Panc1 (cell line): ENCODE measurements around the gene KIF26B. TPM values are rescaled to one million over a fixed set of nuclear protein-coding genes. Genes with fewer than 3 reads are reported as not detected.

ENCODE experiments used
- ATAC-seq: fragments of 200-7000 bp; cut with Tn5 transposase; 2 replicates; pipeline ENCODE4 v1.9.1; 2020; ENCODE audit warnings: mild to moderate bottlenecking, moderate library complexity
- BruUV-seq: library from RNA; stranded (reverse); fragments of 400-500 nt; replicated peaks from 2 replicates; lab custom pipeline; 2021; lab: Mats Ljungman, UMichigan
- CTCF ChIA-PET: fragments of 300-600 bp; sonication (Branson Sonifier 250); formaldehyde crosslinking; loops from one replicate; lab custom pipeline; 2022; ENCODE audit warnings: antibody characterized with exemption; lab: Charles Lee
- POLR2A ChIA-PET: fragments of 300-600 bp; sonication (Branson Sonifier 250); formaldehyde crosslinking; loops from one replicate; lab custom pipeline; 2022; ENCODE audit warnings: antibody characterized with exemption; lab: Charles Lee
- DNase-seq: peaks from one replicate; pipeline ENCODE4 v3.0.0-alpha.2; 2010; ENCODE audit warnings: low read depth, low spot score
- H3K27ac ChIP-seq: 2 replicates; pipeline ENCODE4 v1.5.1; 2011; ENCODE audit warnings: mild to moderate bottlenecking, low read length, inconsistent platforms
- H3K27me3 ChIP-seq: fragments of 200-500 bp; sonication (Bioruptor generic); 2 replicates; pipeline ENCODE4 v1.6.0; 2014; ENCODE audit warnings: low read length, inconsistent platforms; ENCODE audit not compliant: control insufficient read depth, insufficient read depth
- H3K36me3 ChIP-seq: fragments of 200-500 bp; sonication (Bioruptor generic); 2 replicates; pipeline ENCODE4 v1.5.1; 2014; ENCODE audit warnings: inconsistent platforms, mild to moderate bottlenecking, low read length, moderate library complexity; ENCODE audit not compliant: control insufficient read depth, insufficient read depth
- H3K4me1 ChIP-seq: 2 replicates; pipeline ENCODE4 v1.5.1; 2011; ENCODE audit warnings: inconsistent platforms, mild to moderate bottlenecking, low read length, moderate library complexity; ENCODE audit not compliant: control insufficient read depth, insufficient read depth
- H3K4me3 ChIP-seq, 2 experiments: 2 replicates each; pipeline ENCODE4 v1.5.1; 2011 to 2012; ENCODE audit warnings: low read depth in 2 of 2, low read length in 2 of 2, mild to moderate bottlenecking in 2 of 2, inconsistent platforms in 1 of 2, moderate library complexity in 1 of 2
- H3K9me3 ChIP-seq: fragments of 200-500 bp; sonication (Bioruptor generic); 2 replicates; pipeline ENCODE4 v1.5.1; 2014; ENCODE audit warnings: low read depth, mild to moderate bottlenecking, inconsistent platforms, low read length, moderate library complexity; ENCODE audit not compliant: control insufficient read depth, insufficient read depth
- POLR2AphosphoS5 ChIP-seq: IDR thresholded peaks from 2 replicates; pipeline ENCODE4 v1.6.1; 2012; ENCODE audit warnings: mild to moderate bottlenecking, low read depth, low read length, moderate library complexity
- SIN3A ChIP-seq: IDR thresholded peaks from 2 replicates; pipeline ENCODE4 v1.6.1; 2012; ENCODE audit warnings: low read depth, mild to moderate bottlenecking, low read length, moderate library complexity, borderline replicate concordance; ENCODE audit not compliant: insufficient read depth
- TCF7L2 ChIP-seq: IDR thresholded peaks from 2 replicates; pipeline ENCODE4 v1.6.1; 2011; ENCODE audit warnings: mild to moderate bottlenecking, low read depth, low read length, inconsistent platforms
- in situ Hi-C: cut with HindIII; loops from 2 replicates; pipeline ENCODE4 v1.10.0; 2016; ENCODE audit warnings: low sequenced_read_pairs, low pct_unique_long_range_greater_than_20kb
- intact Hi-C: fragments of 100-400 bp; cut with micrococcal nuclease; formaldehyde crosslinking; loops from one replicate; pipeline ENCODE4 v1.10.0; 2022; ENCODE audit not compliant: unreplicated experiment
- total RNA-seq: library from RNA; stranded (reverse); gene quantifications from one replicate; pipeline ENCODE4 v1.2.1, GENCODE V29; 2021; ENCODE audit not compliant: unreplicated experiment
- TF ChIP-seq, protein P1 (sequence below), 2 experiments: IDR thresholded peaks; 2 replicates each; pipeline ENCODE4 v1.6.1; 2011 to 2012; ENCODE audit warnings: low read depth in 2 of 2, control low read depth in 1 of 2, low read length in 1 of 2, mild to moderate bottlenecking in 1 of 2, moderate library complexity in 1 of 2; ENCODE audit not compliant: insufficient read depth in 1 of 2
- TF ChIP-seq, protein P2 (sequence below): fragments of 450-650 bp; IDR thresholded peaks from 2 replicates; pipeline ENCODE4 v1.5.1; 2017; ENCODE audit warnings: mild to moderate bottlenecking

Gene KIF26B
- total RNA-seq, 1 experiment from 2014 or later, result 0.33 TPM

DNA sequence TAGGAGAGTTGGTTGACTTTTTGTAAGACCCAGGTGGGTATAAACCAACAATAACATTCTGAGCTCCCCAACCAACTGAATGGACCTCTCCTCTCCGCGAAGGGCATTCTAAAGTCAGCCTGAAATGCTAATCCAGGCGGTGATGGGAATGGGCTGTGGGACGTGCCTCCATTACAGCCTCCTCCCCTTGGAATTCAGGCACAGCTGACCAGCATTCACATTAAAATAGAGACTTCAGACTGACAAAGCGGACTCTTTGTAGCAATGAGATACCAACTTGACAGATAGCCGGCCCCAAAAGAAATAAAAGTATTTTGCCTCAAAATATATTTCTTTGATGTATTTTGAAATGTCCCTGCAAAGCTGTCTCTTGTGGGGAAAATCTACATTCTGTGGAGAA lies 101.7 kb downstream of the KIF26B start:
- H3K36me3 ChIP-seq, result no peaks in the 10 kb centered on the region
- H3K27ac ChIP-seq, result no peak overlapping the region
- H3K9me3 ChIP-seq, result no peaks in the 10 kb centered on the region; the same call in 1 of the 2 replicates
- in situ Hi-C loops (no loop called here), intact Hi-C loops (no loop called here)
- DNase-seq (no peak), ATAC-seq (no peak)
- no peaks in the 10 kb centered on the region; the same call in 1 of the 2 replicates for H3K27me3 ChIP-seq
- no peaks in the 10 kb centered on the region for H3K4me1 ChIP-seq
- H3K4me3 ChIP-seq, result no peak overlapping the region
- TF ChIP-seq, protein P1, sequence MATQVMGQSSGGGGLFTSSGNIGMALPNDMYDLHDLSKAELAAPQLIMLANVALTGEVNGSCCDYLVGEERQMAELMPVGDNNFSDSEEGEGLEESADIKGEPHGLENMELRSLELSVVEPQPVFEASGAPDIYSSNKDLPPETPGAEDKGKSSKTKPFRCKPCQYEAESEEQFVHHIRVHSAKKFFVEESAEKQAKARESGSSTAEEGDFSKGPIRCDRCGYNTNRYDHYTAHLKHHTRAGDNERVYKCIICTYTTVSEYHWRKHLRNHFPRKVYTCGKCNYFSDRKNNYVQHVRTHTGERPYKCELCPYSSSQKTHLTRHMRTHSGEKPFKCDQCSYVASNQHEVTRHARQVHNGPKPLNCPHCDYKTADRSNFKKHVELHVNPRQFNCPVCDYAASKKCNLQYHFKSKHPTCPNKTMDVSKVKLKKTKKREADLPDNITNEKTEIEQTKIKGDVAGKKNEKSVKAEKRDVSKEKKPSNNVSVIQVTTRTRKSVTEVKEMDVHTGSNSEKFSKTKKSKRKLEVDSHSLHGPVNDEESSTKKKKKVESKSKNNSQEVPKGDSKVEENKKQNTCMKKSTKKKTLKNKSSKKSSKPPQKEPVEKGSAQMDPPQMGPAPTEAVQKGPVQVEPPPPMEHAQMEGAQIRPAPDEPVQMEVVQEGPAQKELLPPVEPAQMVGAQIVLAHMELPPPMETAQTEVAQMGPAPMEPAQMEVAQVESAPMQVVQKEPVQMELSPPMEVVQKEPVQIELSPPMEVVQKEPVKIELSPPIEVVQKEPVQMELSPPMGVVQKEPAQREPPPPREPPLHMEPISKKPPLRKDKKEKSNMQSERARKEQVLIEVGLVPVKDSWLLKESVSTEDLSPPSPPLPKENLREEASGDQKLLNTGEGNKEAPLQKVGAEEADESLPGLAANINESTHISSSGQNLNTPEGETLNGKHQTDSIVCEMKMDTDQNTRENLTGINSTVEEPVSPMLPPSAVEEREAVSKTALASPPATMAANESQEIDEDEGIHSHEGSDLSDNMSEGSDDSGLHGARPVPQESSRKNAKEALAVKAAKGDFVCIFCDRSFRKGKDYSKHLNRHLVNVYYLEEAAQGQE (IDR thresholded peaks at IDR 0.05; ENCODE audit: insufficient read depth in 1 of 2, low read depth in 2 of 2, low read length in 1 of 2), result no peak
- TF ChIP-seq TCF7L2 (no peak), SIN3A (no peak), POLR2AphosphoS5 (no peak)
- TF ChIP-seq, protein P2, sequence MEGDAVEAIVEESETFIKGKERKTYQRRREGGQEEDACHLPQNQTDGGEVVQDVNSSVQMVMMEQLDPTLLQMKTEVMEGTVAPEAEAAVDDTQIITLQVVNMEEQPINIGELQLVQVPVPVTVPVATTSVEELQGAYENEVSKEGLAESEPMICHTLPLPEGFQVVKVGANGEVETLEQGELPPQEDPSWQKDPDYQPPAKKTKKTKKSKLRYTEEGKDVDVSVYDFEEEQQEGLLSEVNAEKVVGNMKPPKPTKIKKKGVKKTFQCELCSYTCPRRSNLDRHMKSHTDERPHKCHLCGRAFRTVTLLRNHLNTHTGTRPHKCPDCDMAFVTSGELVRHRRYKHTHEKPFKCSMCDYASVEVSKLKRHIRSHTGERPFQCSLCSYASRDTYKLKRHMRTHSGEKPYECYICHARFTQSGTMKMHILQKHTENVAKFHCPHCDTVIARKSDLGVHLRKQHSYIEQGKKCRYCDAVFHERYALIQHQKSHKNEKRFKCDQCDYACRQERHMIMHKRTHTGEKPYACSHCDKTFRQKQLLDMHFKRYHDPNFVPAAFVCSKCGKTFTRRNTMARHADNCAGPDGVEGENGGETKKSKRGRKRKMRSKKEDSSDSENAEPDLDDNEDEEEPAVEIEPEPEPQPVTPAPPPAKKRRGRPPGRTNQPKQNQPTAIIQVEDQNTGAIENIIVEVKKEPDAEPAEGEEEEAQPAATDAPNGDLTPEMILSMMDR, result no peak
- POLR2A ChIA-PET, result interaction anchor here (0.6 kb wide), 1 partner anchor 23 kb away, joined by 5 read pairs; no protein-coding TSS in a partner anchor
- CTCF ChIA-PET, result interaction anchor here (0.6 kb wide), 1 partner anchor 24 kb away, joined by 3 read pairs; no protein-coding TSS in a partner anchor
- BruUV-seq, result no TSS peak

DNA sequence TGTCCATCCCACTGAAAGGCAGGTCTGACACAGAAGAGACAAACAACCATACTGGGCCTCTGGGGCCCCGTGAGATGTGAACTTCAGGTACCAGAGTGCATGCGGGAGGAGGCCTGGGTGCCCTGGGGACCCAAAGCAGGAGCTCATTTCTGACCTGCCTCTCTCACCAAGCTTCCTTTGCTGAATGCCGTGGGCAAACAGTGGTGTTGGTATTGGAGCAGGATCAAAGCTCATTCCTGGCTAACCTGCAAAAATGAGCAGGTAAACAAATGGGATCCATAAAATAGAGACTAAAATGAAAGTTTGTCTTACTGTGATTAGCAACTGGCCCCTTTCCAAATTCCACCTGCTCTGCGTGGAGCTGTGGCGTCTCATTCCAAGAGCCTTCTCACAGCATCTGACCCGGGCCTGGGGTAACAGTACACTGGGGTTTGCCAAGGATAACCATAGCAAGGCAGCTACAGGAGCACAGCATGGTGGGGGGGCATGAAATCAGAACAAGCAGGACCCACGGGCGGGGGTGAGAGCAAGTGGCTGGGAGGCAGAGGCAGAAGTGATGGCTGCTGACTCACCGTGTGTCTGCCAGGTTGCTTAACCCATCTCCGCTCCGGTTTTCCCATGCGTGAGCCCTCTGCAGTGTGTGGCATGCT lies 103.6 kb downstream of the KIF26B start:
- no peaks in the 10 kb centered on the region for H3K36me3 ChIP-seq
- no peak overlapping the region for H3K27ac ChIP-seq
- intact Hi-C loops (no loop called here), in situ Hi-C loops (no loop called here)
- no peaks in the 10 kb centered on the region for H3K9me3 ChIP-seq
- POLR2A ChIA-PET, result interaction anchor here (0.6 kb wide), 1 partner anchor 328 kb away, joined by 12 read pairs; no protein-coding TSS in a partner anchor
- H3K27me3 ChIP-seq, result peaks cover 8% of the 10 kb centered on the region
- no peaks in the 10 kb centered on the region for H3K4me1 ChIP-seq
- DNase-seq, result no peak
- TF ChIP-seq, protein P2, result no peak
- TF ChIP-seq TCF7L2, result no peak
- no peak for TF ChIP-seq POLR2AphosphoS5
- TF ChIP-seq, protein P1 (IDR thresholded peaks at IDR 0.05; ENCODE audit: insufficient read depth in 1 of 2, low read depth in 2 of 2, low read length in 1 of 2), result no peak
- no peak for TF ChIP-seq SIN3A
- CTCF ChIA-PET, result no interaction called here
- ATAC-seq, result peak; percentile 47; the same call in 1 of the 2 replicates
- no TSS peak for BruUV-seq
- no peak overlapping the region for H3K4me3 ChIP-seq
